ENCODE results near the gene ABCC3. TPM values are rescaled to one million over a fixed set of nuclear protein-coding genes. Genes with fewer than 3 reads are reported as not detected.

ABCC3 gene, protein sequence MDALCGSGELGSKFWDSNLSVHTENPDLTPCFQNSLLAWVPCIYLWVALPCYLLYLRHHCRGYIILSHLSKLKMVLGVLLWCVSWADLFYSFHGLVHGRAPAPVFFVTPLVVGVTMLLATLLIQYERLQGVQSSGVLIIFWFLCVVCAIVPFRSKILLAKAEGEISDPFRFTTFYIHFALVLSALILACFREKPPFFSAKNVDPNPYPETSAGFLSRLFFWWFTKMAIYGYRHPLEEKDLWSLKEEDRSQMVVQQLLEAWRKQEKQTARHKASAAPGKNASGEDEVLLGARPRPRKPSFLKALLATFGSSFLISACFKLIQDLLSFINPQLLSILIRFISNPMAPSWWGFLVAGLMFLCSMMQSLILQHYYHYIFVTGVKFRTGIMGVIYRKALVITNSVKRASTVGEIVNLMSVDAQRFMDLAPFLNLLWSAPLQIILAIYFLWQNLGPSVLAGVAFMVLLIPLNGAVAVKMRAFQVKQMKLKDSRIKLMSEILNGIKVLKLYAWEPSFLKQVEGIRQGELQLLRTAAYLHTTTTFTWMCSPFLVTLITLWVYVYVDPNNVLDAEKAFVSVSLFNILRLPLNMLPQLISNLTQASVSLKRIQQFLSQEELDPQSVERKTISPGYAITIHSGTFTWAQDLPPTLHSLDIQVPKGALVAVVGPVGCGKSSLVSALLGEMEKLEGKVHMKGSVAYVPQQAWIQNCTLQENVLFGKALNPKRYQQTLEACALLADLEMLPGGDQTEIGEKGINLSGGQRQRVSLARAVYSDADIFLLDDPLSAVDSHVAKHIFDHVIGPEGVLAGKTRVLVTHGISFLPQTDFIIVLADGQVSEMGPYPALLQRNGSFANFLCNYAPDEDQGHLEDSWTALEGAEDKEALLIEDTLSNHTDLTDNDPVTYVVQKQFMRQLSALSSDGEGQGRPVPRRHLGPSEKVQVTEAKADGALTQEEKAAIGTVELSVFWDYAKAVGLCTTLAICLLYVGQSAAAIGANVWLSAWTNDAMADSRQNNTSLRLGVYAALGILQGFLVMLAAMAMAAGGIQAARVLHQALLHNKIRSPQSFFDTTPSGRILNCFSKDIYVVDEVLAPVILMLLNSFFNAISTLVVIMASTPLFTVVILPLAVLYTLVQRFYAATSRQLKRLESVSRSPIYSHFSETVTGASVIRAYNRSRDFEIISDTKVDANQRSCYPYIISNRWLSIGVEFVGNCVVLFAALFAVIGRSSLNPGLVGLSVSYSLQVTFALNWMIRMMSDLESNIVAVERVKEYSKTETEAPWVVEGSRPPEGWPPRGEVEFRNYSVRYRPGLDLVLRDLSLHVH (N-terminal part only)
- polyA plus RNA-seq, result 0.45 and 4.3 TPM in 2 replicates

DNA sequence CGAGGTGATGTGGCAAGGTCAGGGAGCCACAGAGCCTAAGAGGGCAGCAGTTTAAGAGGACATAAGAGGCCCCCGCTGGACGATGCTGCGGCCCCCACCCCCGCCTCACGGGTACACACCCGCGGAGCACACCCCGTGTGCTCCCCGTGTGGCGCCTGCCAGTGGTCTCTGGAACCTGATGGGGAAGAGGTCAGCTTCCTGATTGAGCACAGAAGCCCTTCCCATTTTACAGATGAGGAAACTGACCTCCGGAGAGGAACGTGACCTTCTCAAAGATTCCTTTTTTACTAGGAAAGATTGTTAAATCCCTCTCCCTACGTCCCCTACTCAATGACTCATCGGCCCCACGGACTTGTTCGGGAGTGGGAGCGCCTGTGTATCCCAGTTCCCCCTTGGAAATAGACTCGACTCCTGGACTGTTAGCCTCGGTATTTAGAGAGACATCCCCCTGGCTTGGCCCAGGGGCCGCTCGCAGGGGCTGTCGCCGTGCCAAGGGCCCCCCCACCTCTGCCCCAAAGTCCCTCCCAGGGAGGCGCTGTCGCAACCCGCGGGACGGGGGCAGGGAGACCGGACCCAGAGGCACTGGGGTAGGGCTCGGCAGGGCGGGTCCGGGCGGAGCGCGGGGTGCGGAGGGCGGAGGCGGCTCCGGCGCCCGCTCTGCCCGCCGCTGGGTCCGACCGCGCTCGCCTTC lies at the start of gene ABCC3:
TSS of gene ABCC3 (plus strand) at position 658 of the 691 bp plus-strand sequence. CDS start 56 bp downstream, outside the sequence.

DNA sequence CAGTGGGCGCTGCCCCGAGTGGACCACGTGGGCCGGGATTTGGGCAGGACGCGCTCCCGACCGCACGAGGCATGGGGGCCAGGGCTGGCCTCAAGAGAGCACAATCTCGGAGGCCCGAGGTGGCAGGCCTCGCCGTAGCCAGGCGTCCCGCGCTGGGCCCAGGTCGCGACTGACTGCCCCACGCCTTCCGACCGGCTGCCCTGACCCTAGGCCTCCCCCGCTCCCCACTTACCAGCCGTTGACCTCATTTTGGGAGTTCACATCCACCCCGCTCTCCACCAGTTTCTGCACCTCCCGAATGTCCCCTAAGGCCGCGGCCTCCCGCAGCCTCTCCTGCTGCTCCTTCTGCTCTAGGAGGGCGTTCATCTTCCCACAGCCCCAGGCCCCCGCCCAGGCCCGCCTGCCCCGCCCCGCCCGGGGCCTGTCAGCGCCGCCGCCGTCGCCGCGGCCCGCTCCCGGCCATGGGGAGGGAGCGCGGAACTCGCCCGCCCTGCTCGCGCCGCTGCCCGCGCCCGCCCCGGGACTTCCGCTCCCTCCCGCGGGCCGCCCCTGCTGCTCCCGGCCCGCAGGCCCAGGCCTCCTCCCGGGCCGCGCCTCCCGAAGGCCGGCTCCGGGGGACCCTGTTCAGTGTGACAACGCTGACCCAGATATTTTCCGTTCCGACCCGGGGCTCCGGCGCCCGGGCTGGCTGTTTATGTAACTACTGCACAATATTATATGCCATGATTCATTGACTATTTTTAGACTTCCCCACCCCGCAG lies 72.8 kb downstream of the ABCC3 start, which contains the start of gene ANKRD40:
TSS of gene ANKRD40 (minus strand) at position 626 of the 761 bp plus-strand sequence. CDS start at position 366, 260 bp downstream.

DNA sequence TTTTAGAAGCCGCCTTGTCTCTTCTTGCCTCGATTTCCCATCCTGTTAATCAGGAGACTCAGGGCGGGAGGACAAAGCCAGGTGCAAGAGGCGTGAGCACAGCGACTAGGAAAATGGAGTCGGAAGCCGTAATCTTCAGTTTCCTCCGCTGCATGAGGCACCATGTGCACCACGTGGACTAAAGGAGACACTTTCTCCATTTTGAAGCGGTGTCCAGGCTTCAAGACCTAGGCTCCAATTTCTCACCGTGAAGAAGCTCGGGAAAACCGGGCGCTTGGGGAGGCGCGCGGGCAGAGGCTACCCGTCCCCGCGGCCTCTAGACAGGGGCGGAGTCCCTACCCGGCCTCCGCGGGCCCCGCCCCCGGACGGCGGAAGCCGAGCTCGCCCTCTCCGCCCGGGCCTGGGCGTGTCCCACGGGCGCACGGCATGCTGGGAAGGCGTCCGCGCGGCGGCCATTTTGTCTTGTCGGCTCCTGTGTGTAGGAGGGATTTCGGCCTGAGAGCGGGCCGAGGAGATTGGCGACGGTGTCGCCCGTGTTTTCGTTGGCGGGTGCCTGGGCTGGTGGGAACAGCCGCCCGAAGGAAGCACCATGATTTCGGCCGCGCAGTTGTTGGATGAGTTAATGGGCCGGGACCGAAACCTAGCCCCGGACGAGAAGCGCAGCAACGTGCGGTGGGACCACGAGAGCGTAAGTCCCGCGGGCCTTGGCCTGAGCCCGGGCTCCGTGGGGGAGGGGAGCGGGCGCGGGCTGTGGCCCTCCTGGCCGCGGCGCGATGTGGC lies 84.7 kb downstream of the ABCC3 start, which contains the start of gene LUC7L3:
TSS of gene LUC7L3 (plus strand) at position 460 of the 780 bp plus-strand sequence. CDS start at position 590, 130 bp downstream.

Other genes starting within 250 kb of the ABCC3 start
- 13.2 and 24.3 TPM in 2 replicates for gene LRRC59, start 237.4 kb upstream of the ABCC3 start, polyA plus RNA-seq
- gene ACSF2, start 208.7 kb upstream of the ABCC3 start, polyA plus RNA-seq, result 5.7 TPM in 1 of 2 replicates, not detected in the other
- 1.8 and 2.1 TPM in 2 replicates for gene CHAD, start 166.0 kb upstream of the ABCC3 start, polyA plus RNA-seq
- 11.6 and 12.8 TPM in 2 replicates for gene RSAD1, start 156.0 kb upstream of the ABCC3 start, polyA plus RNA-seq
- gene MYCBPAP, start 126.4 kb upstream of the ABCC3 start, polyA plus RNA-seq, result not detected in 2 replicates
- gene EPN3, start 102.1 kb upstream of the ABCC3 start, polyA plus RNA-seq, result not detected in 2 replicates
- gene SPATA20, start 87.7 kb upstream of the ABCC3 start, polyA plus RNA-seq, result 2.4 and 4.9 TPM in 2 replicates
- gene CACNA1G, start 74.2 kb upstream of the ABCC3 start, polyA plus RNA-seq, result 54.6 and 83.3 TPM in 2 replicates
- gene ANKRD40, start 73.0 kb downstream of the ABCC3 start, polyA plus RNA-seq, result 30.9 and 33.4 TPM in 2 replicates
- 310 and 349 TPM in 2 replicates for gene LUC7L3, start 84.7 kb downstream of the ABCC3 start, polyA plus RNA-seq
- not detected in 2 replicates for gene ANKRD40CL, start 132.6 kb downstream of the ABCC3 start, polyA plus RNA-seq
- gene WFIKKN2, start 200.7 kb downstream of the ABCC3 start, polyA plus RNA-seq, result 0.35 TPM in 1 of 2 replicates, not detected in the other
- 89.6 and 95.9 TPM in 2 replicates for gene TOB1, start 231.5 kb downstream of the ABCC3 start, polyA plus RNA-seq